WTC11 (cell line): ENCODE data around the gene MEFV. TPM values are rescaled to one million over a fixed set of nuclear protein-coding genes. Genes with fewer than 3 reads are reported as not detected.
A peak's percentile ranks its signal among the peaks of the same experiment; 100 is the strongest.

ENCODE experiments used
- ATAC-seq: fragments of 200-7000 bp; cut with Tn5 transposase; 2 replicates; pipeline ENCODE4 v1.10.0; 2021; ENCODE audit warnings: mild to moderate bottlenecking, moderate library complexity
- CTCF ChIA-PET: fragments of 300-600 bp; sonication (Branson Sonifier 250); formaldehyde crosslinking; loops from one replicate; lab custom pipeline; 2021; ENCODE audit warnings: antibody characterized with exemption; lab: Charles Lee
- POLR2A ChIA-PET: fragments of 350-600 bp; sonication (Branson Sonifier 250); formaldehyde crosslinking; loops from one replicate; lab custom pipeline; 2021; ENCODE audit warnings: antibody characterized with exemption; lab: Charles Lee
- DNase-seq: peaks from one replicate; pipeline ENCODE4 v3.0.0; 2021; ENCODE audit warnings: low spot score
- H3K27ac Mint-ChIP-seq: 2 replicates; pipeline ENCODE4 v1.8.0; 2021; ENCODE audit warnings: mixed read lengths
- H3K27me3 Mint-ChIP-seq: 2 replicates; pipeline ENCODE4 v1.8.0; 2021; ENCODE audit warnings: low read depth, mild to moderate bottlenecking, moderate library complexity, mixed read lengths
- H3K36me3 Mint-ChIP-seq: 2 replicates; pipeline ENCODE4 v1.8.0; 2021; ENCODE audit warnings: mixed read lengths
- H3K4me1 Mint-ChIP-seq: 2 replicates; pipeline ENCODE4 v1.8.0; 2022; ENCODE audit warnings: mixed read lengths
- H3K4me3 Mint-ChIP-seq: 2 replicates; pipeline ENCODE4 v1.8.0; 2021; ENCODE audit warnings: mild to moderate bottlenecking, moderate library complexity, mixed read lengths
- H3K9me3 Mint-ChIP-seq: 2 replicates; pipeline ENCODE4 v1.8.0; 2021; ENCODE audit warnings: mixed read lengths
- AFF4 ChIP-seq: sonication (generic); formaldehyde crosslinking; IDR thresholded peaks from 2 replicates; pipeline ENCODE4 v1.8.1; 2023; ENCODE audit warnings: mild to moderate bottlenecking, missing genetic modification reagents, borderline replicate concordance
- ATF1 ChIP-seq: sonication (generic); formaldehyde crosslinking; IDR thresholded peaks from 2 replicates; pipeline ENCODE4 v1.8.1; 2023; ENCODE audit warnings: mild to moderate bottlenecking, moderate library complexity, missing genetic modification reagents
- ATF6 ChIP-seq: sonication (generic); formaldehyde crosslinking; IDR thresholded peaks from 2 replicates; pipeline ENCODE4 v1.8.1; 2023; ENCODE audit warnings: mild to moderate bottlenecking, missing genetic modification reagents
- FOXK1 ChIP-seq: sonication (generic); formaldehyde crosslinking; IDR thresholded peaks from 2 replicates; pipeline ENCODE4 v1.8.0; 2022; ENCODE audit warnings: mild to moderate bottlenecking, moderate library complexity, missing genetic modification reagents
- HMGXB4 ChIP-seq: sonication (generic); formaldehyde crosslinking; IDR thresholded peaks from 2 replicates; pipeline ENCODE4 v1.8.1; 2023; ENCODE audit warnings: mild to moderate bottlenecking, moderate library complexity, missing genetic modification reagents
- IRF2 ChIP-seq: sonication (generic); formaldehyde crosslinking; IDR thresholded peaks from 2 replicates; pipeline ENCODE4 v1.8.0; 2022; ENCODE audit warnings: low read depth, missing genetic modification reagents, borderline replicate concordance
- JAZF1 ChIP-seq: fragments of 250-450 bp; sonication (Bioruptor Pico); IDR thresholded peaks from 2 replicates; pipeline ENCODE4 v1.9.0; 2021; ENCODE audit warnings: moderate library complexity, mild to moderate bottlenecking, inconsistent platforms
- MYBL2 ChIP-seq: sonication (generic); formaldehyde crosslinking; IDR thresholded peaks from 2 replicates; pipeline ENCODE4 v1.8.1; 2023; ENCODE audit warnings: mild to moderate bottlenecking, moderate library complexity, missing genetic modification reagents
- NFATC4 ChIP-seq: fragments of 250-450 bp; sonication (Bioruptor Pico); IDR thresholded peaks from 2 replicates; pipeline ENCODE4 v1.9.0; 2021; ENCODE audit warnings: mild to moderate bottlenecking
- NFE2L1 ChIP-seq: sonication (generic); formaldehyde crosslinking; IDR thresholded peaks from 2 replicates; pipeline ENCODE4 v1.8.1; 2023; ENCODE audit warnings: missing genetic modification reagents
- NFYB ChIP-seq: sonication (generic); formaldehyde crosslinking; conservative IDR thresholded peaks from 2 replicates; pipeline ENCODE4 v1.8.0; 2022; ENCODE audit warnings: low read depth, missing genetic modification reagents
- PRDM15 ChIP-seq: sonication (generic); formaldehyde crosslinking; IDR thresholded peaks from 2 replicates; pipeline ENCODE4 v1.8.0; 2022; ENCODE audit warnings: missing genetic modification reagents
- SP1 ChIP-seq: sonication (generic); formaldehyde crosslinking; conservative IDR thresholded peaks from 2 replicates; pipeline ENCODE4 v1.8.1; 2022; ENCODE audit warnings: missing genetic modification reagents
- TP53 ChIP-seq: sonication (generic); formaldehyde crosslinking; IDR thresholded peaks from 2 replicates; pipeline ENCODE4 v1.8.1; 2023; ENCODE audit warnings: mild to moderate bottlenecking, missing genetic modification reagents
- ZNF121 ChIP-seq: sonication (generic); formaldehyde crosslinking; IDR thresholded peaks from 2 replicates; pipeline ENCODE4 v1.8.0; 2023; ENCODE audit warnings: missing genetic modification reagents
- ZNF219 ChIP-seq: sonication (generic); formaldehyde crosslinking; IDR thresholded peaks from 2 replicates; pipeline ENCODE4 v1.8.0; 2023; ENCODE audit warnings: missing genetic modification reagents, mild to moderate bottlenecking, borderline replicate concordance
- ZNF232 ChIP-seq: sonication (generic); formaldehyde crosslinking; IDR thresholded peaks from 2 replicates; pipeline ENCODE4 v1.8.0; 2022; ENCODE audit warnings: mild to moderate bottlenecking, missing genetic modification reagents
- ZNF423 ChIP-seq: fragments of 250-450 bp; sonication (Bioruptor Pico); IDR thresholded peaks from 2 replicates; pipeline ENCODE4 v2.1.2; 2022; ENCODE audit warnings: mild to moderate bottlenecking, moderate library complexity
- ZNF425 ChIP-seq: fragments of 250-450 bp; sonication (Bioruptor Pico); conservative IDR thresholded peaks from 2 replicates; pipeline ENCODE4 v1.9.0; 2021; ENCODE audit warnings: mild to moderate bottlenecking
- total RNA-seq: library from RNA; stranded (reverse); gene quantifications from 3 replicates; pipeline ENCODE4 v1.2.3, GENCODE V29; 2021

Gene MEFV
- total RNA-seq, 1 experiment from 2014 or later, result 0.09 TPM

GRCh38 chr16:3282730-3283542 lies 26.5 kb upstream of the MEFV start, which contains the start of gene ZNF263 (continued):
- no peak for TF ChIP-seq PRDM15 (CRISPR knock-in tag)
- TF ChIP-seq SP1, result peak; percentile 63
- no peak for TF ChIP-seq ZNF425 (CRISPR knock-in tag)
- TF ChIP-seq ZNF219 (CRISPR knock-in tag), result 0 out of 2 replicates have a peak, but pooled peaks have one; percentile 20
- TF ChIP-seq, all 79 proteins: peak for 23

GRCh38 chr16:3282103-3282729 lies 25.8 kb upstream of the MEFV start:
- Mint-ChIP-seq H3K36me3 (peaks cover 24% of the 10 kb centered on the region), H3K4me3 (peak overlapping the region; percentile 99), H3K27me3 (peaks cover 11% of the 10 kb centered on the region), H3K27ac (peak overlapping the region; percentile 93), H3K4me1 (peaks cover 21% of the 10 kb centered on the region), H3K9me3 (peaks cover 6% of the 10 kb centered on the region)
- peak; percentile 61 for ATAC-seq
- ChIA-PET CTCF (interaction anchor here (0.6 to 2.1 kb wide), 10 partner anchors 10 to 245 kb away, joined by 3 to 19 read pairs (median 4); partner anchors contain the start of gene ZSCAN32), POLR2A (interaction anchor here (0.5 to 2.3 kb wide), 8 partner anchors 12 to 240 kb away, joined by 3 to 12 read pairs (median 4); partner anchors contain the start of genes TIGD7, ZNF174, ZNF75A and ZSCAN32)
- TF ChIP-seq AFF4 (CRISPR knock-in tag) (no peak), MYBL2 (CRISPR knock-in tag) (no peak), NFATC4 (CRISPR knock-in tag) (no peak), ZNF423 (CRISPR knock-in tag) (no peak), ATF6 (no peak), ATF1 (CRISPR knock-in tag) (no peak), JAZF1 (CRISPR knock-in tag) (no peak), NFE2L1 (CRISPR knock-in tag) (no peak), ZNF121 (no peak), TP53 (no peak), NFYB (CRISPR knock-in tag) (no peak), FOXK1 (CRISPR knock-in tag) (no peak), IRF2 (CRISPR knock-in tag) (no peak), HMGXB4 (CRISPR knock-in tag) (no peak), ZNF232 (CRISPR knock-in tag) (no peak)
- DNase-seq, result peak; percentile 72
